GM23338 (cell line): ENCODE data around the gene ACOT8.

ENCODE experiments used
- CREB1 ChIP-seq: fragments of 250-450 bp; sonication (Bioruptor Pico); IDR thresholded peaks from 2 replicates; pipeline ENCODE4 v1.5.0; 2020; ENCODE audit warnings: low read depth, mild to moderate bottlenecking, moderate library complexity
- CTCF ChIP-seq, 2 experiments: fragments of 200-600 bp in 1 of 2; sonication (generic) in 1 of 2; conservative IDR thresholded peaks; 2 replicates each; pipeline versions ENCODE4 v1.5.1 to v1.6.1; 2016 to 2017; ENCODE audit warnings: antibody characterized with exemption in 2 of 2, low read depth in 2 of 2, mild to moderate bottlenecking in 2 of 2, moderate library complexity in 1 of 2
- EZH2 ChIP-seq: fragments of 200-600 bp; sonication (generic); IDR thresholded peaks from one replicate; pipeline ENCODE4 v1.8.0; 2017; ENCODE audit warnings: antibody characterized with exemption, mild to moderate bottlenecking, low read depth; ENCODE audit not compliant: unreplicated experiment
- EZH2phosphoT487 ChIP-seq: fragments of 200-600 bp; sonication (generic); IDR thresholded peaks from one replicate; pipeline ENCODE4 v1.8.1; 2018; ENCODE audit warnings: antibody characterized with exemption; ENCODE audit not compliant: unreplicated experiment
- JUNB ChIP-seq: IDR thresholded peaks from one replicate; pipeline ENCODE4 v1.6.1; 2016; ENCODE audit warnings: antibody characterized with exemption; ENCODE audit not compliant: unreplicated experiment
- POLR2AphosphoS5 ChIP-seq: IDR thresholded peaks from 2 replicates; pipeline ENCODE4 v1.6.1; 2016; ENCODE audit warnings: antibody characterized with exemption, low read depth
- REST ChIP-seq: IDR thresholded peaks from one replicate; pipeline ENCODE4 v1.6.1; 2018; ENCODE audit warnings: antibody characterized with exemption; ENCODE audit not compliant: unreplicated experiment
- ZNF331 ChIP-seq: fragments of 250-450 bp; sonication (Bioruptor Pico); IDR thresholded peaks from 2 replicates; pipeline ENCODE4 v1.5.0; 2020; ENCODE audit warnings: low read depth, mild to moderate bottlenecking, moderate library complexity

GRCh38 chr20:45827712-45828111, 29.5 kb downstream of the ACOT8 start:
- TF ChIP-seq CTCF (conservative IDR thresholded peaks at IDR 0.05; ENCODE audit: low read depth in 2 of 2), result no peak
- no peak for TF ChIP-seq JUNB
- no peak for TF ChIP-seq EZH2
- TF ChIP-seq EZH2phosphoT487, result no peak
- TF ChIP-seq CREB1 (CRISPR knock-in tag), result no peak
- no peak for TF ChIP-seq POLR2AphosphoS5
- TF ChIP-seq REST, result no peak
- no peak for TF ChIP-seq ZNF331 (CRISPR knock-in tag)
